Measurements from ENCODE around the gene GALNTL6.

The GALNTL6 gene

GRCh38 chr4:173088144-173088543 lies 1274.9 kb downstream of the GALNTL6 start:
- Histone ChIP-seq H3K27me3 (ENCODE audit: control insufficient read depth in 2 of 2, insufficient read depth in 2 of 2, low read length in 2 of 2) (no peaks in the 10 kb centered on the region), H3K27ac (ENCODE audit: low read depth in 2 of 2, low read length in 2 of 2) (no peak overlapping the region)

More at GRCh38 chr4:173088144-173088543, 1274.9 kb downstream of the GALNTL6 start:
- Histone ChIP-seq H3K9me3 (ENCODE audit: control insufficient read depth in 2 of 2, low read length in 2 of 2) (no peaks in the 10 kb centered on the region), H3K4me3 (ENCODE audit: low read length in 2 of 2) (no peak overlapping the region), H3K4me1 (ENCODE audit: control insufficient read depth in 2 of 2, insufficient read depth in 2 of 2, low read length in 2 of 2) (no peaks in the 10 kb centered on the region), H3K36me3 (ENCODE audit: control insufficient read depth in 2 of 2, insufficient read depth in 2 of 2, low read length in 2 of 2) (no peaks in the 10 kb centered on the region), H3K9ac (ENCODE audit: low read depth in 1 of 2, low read length in 2 of 2) (no peak overlapping the region)
